WTC11 (cell line): ENCODE data around the gene CHAMP1. TPM values are rescaled to one million over a fixed set of nuclear protein-coding genes. Genes with fewer than 3 reads are reported as not detected.
A peak's percentile ranks its signal among the peaks of the same experiment; 100 is the strongest.

Source experiments
- ATAC-seq: fragments of 200-7000 bp; cut with Tn5 transposase; 2 replicates; pipeline ENCODE4 v1.10.0; 2021; ENCODE audit warnings: mild to moderate bottlenecking, moderate library complexity
- CTCF ChIA-PET: fragments of 300-600 bp; sonication (Branson Sonifier 250); formaldehyde crosslinking; loops from one replicate; lab custom pipeline; 2021; ENCODE audit warnings: antibody characterized with exemption; lab: Charles Lee
- POLR2A ChIA-PET: fragments of 350-600 bp; sonication (Branson Sonifier 250); formaldehyde crosslinking; loops from one replicate; lab custom pipeline; 2021; ENCODE audit warnings: antibody characterized with exemption; lab: Charles Lee
- DNase-seq: peaks from one replicate; pipeline ENCODE4 v3.0.0; 2021; ENCODE audit warnings: low spot score
- H3K27ac Mint-ChIP-seq: 2 replicates; pipeline ENCODE4 v1.8.0; 2021; ENCODE audit warnings: mixed read lengths
- H3K27me3 Mint-ChIP-seq: 2 replicates; pipeline ENCODE4 v1.8.0; 2021; ENCODE audit warnings: low read depth, mild to moderate bottlenecking, moderate library complexity, mixed read lengths
- H3K36me3 Mint-ChIP-seq: 2 replicates; pipeline ENCODE4 v1.8.0; 2021; ENCODE audit warnings: mixed read lengths
- H3K4me1 Mint-ChIP-seq: 2 replicates; pipeline ENCODE4 v1.8.0; 2022; ENCODE audit warnings: mixed read lengths
- H3K4me3 Mint-ChIP-seq: 2 replicates; pipeline ENCODE4 v1.8.0; 2021; ENCODE audit warnings: mild to moderate bottlenecking, moderate library complexity, mixed read lengths
- H3K9me3 Mint-ChIP-seq: 2 replicates; pipeline ENCODE4 v1.8.0; 2021; ENCODE audit warnings: mixed read lengths
- FOXJ3 ChIP-seq: sonication (generic); formaldehyde crosslinking; IDR thresholded peaks from 2 replicates; pipeline ENCODE4 v1.9.0; 2021; ENCODE audit warnings: missing genetic modification reagents, mild to moderate bottlenecking, borderline replicate concordance
- FOXP1 ChIP-seq: sonication (generic); formaldehyde crosslinking; IDR thresholded peaks from 2 replicates; pipeline ENCODE4 v1.8.0; 2022; ENCODE audit warnings: missing genetic modification reagents, mild to moderate bottlenecking, moderate library complexity, borderline replicate concordance
- NR3C1 ChIP-seq: sonication (generic); formaldehyde crosslinking; conservative IDR thresholded peaks from 2 replicates; pipeline ENCODE4 v1.8.1; 2023; ENCODE audit warnings: low read depth, mild to moderate bottlenecking, missing genetic modification reagents
- OVOL2 ChIP-seq: fragments of 250-450 bp; sonication (Bioruptor Pico); IDR thresholded peaks from 2 replicates; pipeline ENCODE4 v1.9.0; 2021; ENCODE audit warnings: mild to moderate bottlenecking, borderline replicate concordance
- TEAD4 ChIP-seq: sonication (generic); formaldehyde crosslinking; IDR thresholded peaks from 2 replicates; pipeline ENCODE4 v1.8.0; 2022; ENCODE audit warnings: mild to moderate bottlenecking, missing genetic modification reagents
- ZBTB21 ChIP-seq: sonication (generic); formaldehyde crosslinking; IDR thresholded peaks from 2 replicates; pipeline ENCODE4 v1.8.1; 2023; ENCODE audit warnings: mild to moderate bottlenecking, missing genetic modification reagents, borderline replicate concordance
- ZNF232 ChIP-seq: sonication (generic); formaldehyde crosslinking; IDR thresholded peaks from 2 replicates; pipeline ENCODE4 v1.8.0; 2022; ENCODE audit warnings: mild to moderate bottlenecking, missing genetic modification reagents
- ZNF317 ChIP-seq: sonication (generic); formaldehyde crosslinking; IDR thresholded peaks from 2 replicates; pipeline ENCODE4 v1.8.1; 2023; ENCODE audit warnings: low read depth, mild to moderate bottlenecking, moderate library complexity, missing genetic modification reagents, borderline replicate concordance
- ZNF423 ChIP-seq: fragments of 250-450 bp; sonication (Bioruptor Pico); IDR thresholded peaks from 2 replicates; pipeline ENCODE4 v2.1.2; 2022; ENCODE audit warnings: mild to moderate bottlenecking, moderate library complexity
- total RNA-seq: library from RNA; stranded (reverse); gene quantifications from 3 replicates; pipeline ENCODE4 v1.2.3, GENCODE V29; 2021
- TF ChIP-seq, protein P1 (sequence below): fragments of 250-450 bp; sonication (Bioruptor Pico); conservative IDR thresholded peaks from 2 replicates; pipeline ENCODE4 v1.9.0; 2021; ENCODE audit warnings: mild to moderate bottlenecking
- TF ChIP-seq, protein P2 (sequence below): sonication (generic); formaldehyde crosslinking; IDR thresholded peaks from 2 replicates; pipeline ENCODE4 v1.8.0; 2022; ENCODE audit warnings: mild to moderate bottlenecking, missing genetic modification reagents
- TF ChIP-seq, protein P3 (sequence below): sonication (generic); formaldehyde crosslinking; IDR thresholded peaks from 2 replicates; pipeline ENCODE4 v1.8.1; 2022; ENCODE audit warnings: low read depth, mild to moderate bottlenecking, moderate library complexity, missing genetic modification reagents, borderline replicate concordance
- TF ChIP-seq, protein P4 (sequence below): fragments of 250-450 bp; sonication (Bioruptor Pico); IDR thresholded peaks from 2 replicates; pipeline ENCODE4 v1.8.0; 2021; ENCODE audit warnings: mild to moderate bottlenecking
- TF ChIP-seq, protein P5 (sequence below): fragments of 250-450 bp; sonication (Bioruptor Pico); IDR thresholded peaks from 2 replicates; pipeline ENCODE4 v1.9.0; 2021; ENCODE audit warnings: mild to moderate bottlenecking, borderline replicate concordance
- TF ChIP-seq, protein P6 (sequence below): sonication (generic); formaldehyde crosslinking; IDR thresholded peaks from 2 replicates; pipeline ENCODE4 v1.8.1; 2022; ENCODE audit warnings: missing genetic modification reagents, borderline replicate concordance
- TF ChIP-seq, protein P7 (sequence below): sonication (generic); formaldehyde crosslinking; IDR thresholded peaks from 2 replicates; pipeline ENCODE4 v1.8.1; 2023; ENCODE audit warnings: mild to moderate bottlenecking, missing genetic modification reagents

The CHAMP1 gene
- total RNA-seq, 1 experiment from 2014 or later, result 31.7 TPM

DNA sequence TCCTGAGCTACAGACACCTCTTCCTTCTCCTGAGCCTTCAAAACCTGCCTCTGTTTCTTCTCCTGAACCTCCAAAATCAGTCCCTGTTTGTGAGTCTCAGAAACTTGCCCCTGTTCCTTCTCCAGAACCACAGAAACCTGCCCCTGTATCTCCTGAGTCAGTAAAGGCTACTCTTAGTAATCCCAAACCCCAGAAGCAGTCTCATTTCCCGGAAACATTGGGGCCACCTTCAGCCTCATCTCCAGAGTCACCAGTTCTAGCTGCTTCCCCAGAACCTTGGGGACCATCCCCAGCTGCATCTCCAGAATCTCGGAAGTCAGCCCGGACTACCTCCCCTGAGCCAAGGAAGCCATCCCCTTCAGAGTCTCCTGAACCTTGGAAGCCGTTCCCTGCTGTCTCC, 10.0 kb downstream of the CHAMP1 start (continued):
- TF ChIP-seq, protein P1, sequence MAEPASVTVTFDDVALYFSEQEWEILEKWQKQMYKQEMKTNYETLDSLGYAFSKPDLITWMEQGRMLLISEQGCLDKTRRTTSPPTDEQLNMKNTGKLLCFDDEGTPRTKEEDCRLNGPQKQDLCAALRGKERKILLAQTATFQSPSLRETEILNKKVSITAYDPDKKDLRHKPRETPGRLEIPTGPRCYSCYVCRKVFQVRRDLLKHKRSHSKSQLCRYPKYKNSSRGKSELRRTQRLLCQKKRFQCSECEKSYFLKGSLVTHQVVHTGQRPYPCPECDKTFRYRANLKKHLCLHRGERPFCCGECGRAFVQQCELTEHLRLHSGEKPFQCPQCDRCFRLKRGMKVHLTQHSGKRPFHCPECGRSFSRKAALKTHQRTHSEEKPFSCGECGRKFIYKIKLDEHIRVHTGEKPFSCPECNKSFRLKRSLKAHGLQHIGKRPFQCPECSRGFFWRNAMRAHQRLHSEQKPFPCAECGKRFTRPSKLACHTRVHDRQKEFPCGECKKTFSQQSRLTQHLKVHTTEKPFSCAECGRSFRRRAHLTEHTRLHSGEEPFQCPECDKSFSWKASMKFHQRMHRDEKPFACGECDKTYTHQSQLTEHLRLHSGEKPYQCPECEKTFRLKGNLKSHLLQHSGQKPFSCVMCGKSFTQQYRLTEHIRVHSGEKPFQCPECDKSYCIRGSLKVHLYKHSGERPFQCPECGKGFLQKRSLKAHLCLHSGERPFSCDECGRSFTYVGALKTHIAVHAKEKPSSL (CRISPR knock-in tag), result no peak

DNA sequence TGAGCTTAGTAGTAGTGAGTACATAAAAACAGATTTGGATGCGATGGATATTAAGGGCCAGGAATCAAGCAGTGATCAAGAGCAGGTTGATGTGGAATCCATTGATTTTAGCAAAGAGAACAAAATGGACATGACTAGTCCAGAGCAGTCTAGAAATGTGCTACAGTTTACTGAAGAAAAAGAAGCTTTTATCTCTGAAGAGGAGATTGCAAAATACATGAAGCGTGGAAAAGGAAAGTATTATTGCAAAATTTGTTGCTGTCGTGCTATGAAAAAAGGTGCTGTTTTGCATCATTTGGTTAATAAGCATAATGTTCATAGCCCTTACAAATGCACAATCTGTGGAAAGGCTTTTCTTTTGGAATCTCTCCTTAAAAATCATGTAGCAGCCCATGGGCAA, 11.4 kb downstream of the CHAMP1 start:
- no peak overlapping the region for H3K27ac Mint-ChIP-seq
- no peaks in the 10 kb centered on the region for H3K27me3 Mint-ChIP-seq
- POLR2A ChIA-PET, result no interaction called here
- CTCF ChIA-PET, result no interaction called here
- no peak for TF ChIP-seq ZBTB21
- TF ChIP-seq, protein P2, sequence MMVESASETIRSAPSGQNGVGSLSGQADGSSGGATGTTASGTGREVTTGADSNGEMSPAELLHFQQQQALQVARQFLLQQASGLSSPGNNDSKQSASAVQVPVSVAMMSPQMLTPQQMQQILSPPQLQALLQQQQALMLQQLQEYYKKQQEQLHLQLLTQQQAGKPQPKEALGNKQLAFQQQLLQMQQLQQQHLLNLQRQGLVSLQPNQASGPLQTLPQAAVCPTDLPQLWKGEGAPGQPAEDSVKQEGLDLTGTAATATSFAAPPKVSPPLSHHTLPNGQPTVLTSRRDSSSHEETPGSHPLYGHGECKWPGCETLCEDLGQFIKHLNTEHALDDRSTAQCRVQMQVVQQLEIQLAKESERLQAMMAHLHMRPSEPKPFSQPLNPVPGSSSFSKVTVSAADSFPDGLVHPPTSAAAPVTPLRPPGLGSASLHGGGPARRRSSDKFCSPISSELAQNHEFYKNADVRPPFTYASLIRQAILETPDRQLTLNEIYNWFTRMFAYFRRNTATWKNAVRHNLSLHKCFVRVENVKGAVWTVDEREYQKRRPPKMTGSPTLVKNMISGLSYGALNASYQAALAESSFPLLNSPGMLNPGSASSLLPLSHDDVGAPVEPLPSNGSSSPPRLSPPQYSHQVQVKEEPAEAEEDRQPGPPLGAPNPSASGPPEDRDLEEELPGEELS (CRISPR knock-in tag), result no peak
- TF ChIP-seq FOXJ3 (CRISPR knock-in tag), result no peak
- TF ChIP-seq, protein P3, sequence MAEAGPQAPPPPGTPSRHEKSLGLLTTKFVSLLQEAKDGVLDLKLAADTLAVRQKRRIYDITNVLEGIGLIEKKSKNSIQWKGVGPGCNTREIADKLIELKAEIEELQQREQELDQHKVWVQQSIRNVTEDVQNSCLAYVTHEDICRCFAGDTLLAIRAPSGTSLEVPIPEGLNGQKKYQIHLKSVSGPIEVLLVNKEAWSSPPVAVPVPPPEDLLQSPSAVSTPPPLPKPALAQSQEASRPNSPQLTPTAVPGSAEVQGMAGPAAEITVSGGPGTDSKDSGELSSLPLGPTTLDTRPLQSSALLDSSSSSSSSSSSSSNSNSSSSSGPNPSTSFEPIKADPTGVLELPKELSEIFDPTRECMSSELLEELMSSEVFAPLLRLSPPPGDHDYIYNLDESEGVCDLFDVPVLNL (CRISPR knock-in tag), result no peak
- TF ChIP-seq, protein P4, sequence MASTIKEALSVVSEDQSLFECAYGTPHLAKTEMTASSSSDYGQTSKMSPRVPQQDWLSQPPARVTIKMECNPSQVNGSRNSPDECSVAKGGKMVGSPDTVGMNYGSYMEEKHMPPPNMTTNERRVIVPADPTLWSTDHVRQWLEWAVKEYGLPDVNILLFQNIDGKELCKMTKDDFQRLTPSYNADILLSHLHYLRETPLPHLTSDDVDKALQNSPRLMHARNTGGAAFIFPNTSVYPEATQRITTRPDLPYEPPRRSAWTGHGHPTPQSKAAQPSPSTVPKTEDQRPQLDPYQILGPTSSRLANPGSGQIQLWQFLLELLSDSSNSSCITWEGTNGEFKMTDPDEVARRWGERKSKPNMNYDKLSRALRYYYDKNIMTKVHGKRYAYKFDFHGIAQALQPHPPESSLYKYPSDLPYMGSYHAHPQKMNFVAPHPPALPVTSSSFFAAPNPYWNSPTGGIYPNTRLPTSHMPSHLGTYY (CRISPR knock-in tag), result no peak
- no peak for TF ChIP-seq OVOL2 (CRISPR knock-in tag)
- H3K36me3 Mint-ChIP-seq, result peaks cover 57% of the 10 kb centered on the region
- DNase-seq (no peak), ATAC-seq (no peak)
- peaks cover 8% of the 10 kb centered on the region for H3K4me1 Mint-ChIP-seq
- no peaks in the 10 kb centered on the region for H3K9me3 Mint-ChIP-seq
- no peak overlapping the region for H3K4me3 Mint-ChIP-seq

DNA sequence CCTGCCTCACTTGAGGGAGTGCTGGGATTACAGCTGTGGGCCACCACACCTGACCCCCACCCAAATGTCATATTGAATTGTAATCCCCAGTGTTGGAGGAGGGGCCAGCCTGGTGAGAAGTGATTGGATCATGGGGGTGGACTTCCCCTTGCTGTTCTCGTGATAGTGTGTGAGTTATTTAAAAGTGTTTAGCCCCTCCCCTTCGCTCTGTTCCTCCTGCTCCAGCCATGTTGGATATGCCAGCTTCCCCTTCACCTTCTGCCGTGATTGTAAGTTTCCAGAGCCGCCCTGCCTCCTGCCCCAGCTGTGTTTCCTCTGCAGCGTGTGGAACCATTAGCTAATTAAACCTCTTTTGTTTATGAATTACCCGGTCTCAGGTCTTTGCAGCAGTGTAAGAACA, 13.7 kb downstream of the CHAMP1 start:
- Mint-ChIP-seq H3K36me3 (peaks cover 36% of the 10 kb centered on the region), H3K9me3 (no peaks in the 10 kb centered on the region), H3K27ac (peak overlapping the region; percentile 83; the same call in 1 of the 2 replicates), H3K4me3 (no peak overlapping the region), H3K4me1 (peaks cover 10% of the 10 kb centered on the region), H3K27me3 (no peaks in the 10 kb centered on the region)
- ATAC-seq (peak; percentile 87), DNase-seq (no peak)
- POLR2A ChIA-PET, result no interaction called here
- CTCF ChIA-PET, result interaction anchor here (1.1 kb wide), 1 partner anchor 13 kb away, joined by 6 read pairs; no protein-coding TSS in a partner anchor
- TF ChIP-seq, protein P5, sequence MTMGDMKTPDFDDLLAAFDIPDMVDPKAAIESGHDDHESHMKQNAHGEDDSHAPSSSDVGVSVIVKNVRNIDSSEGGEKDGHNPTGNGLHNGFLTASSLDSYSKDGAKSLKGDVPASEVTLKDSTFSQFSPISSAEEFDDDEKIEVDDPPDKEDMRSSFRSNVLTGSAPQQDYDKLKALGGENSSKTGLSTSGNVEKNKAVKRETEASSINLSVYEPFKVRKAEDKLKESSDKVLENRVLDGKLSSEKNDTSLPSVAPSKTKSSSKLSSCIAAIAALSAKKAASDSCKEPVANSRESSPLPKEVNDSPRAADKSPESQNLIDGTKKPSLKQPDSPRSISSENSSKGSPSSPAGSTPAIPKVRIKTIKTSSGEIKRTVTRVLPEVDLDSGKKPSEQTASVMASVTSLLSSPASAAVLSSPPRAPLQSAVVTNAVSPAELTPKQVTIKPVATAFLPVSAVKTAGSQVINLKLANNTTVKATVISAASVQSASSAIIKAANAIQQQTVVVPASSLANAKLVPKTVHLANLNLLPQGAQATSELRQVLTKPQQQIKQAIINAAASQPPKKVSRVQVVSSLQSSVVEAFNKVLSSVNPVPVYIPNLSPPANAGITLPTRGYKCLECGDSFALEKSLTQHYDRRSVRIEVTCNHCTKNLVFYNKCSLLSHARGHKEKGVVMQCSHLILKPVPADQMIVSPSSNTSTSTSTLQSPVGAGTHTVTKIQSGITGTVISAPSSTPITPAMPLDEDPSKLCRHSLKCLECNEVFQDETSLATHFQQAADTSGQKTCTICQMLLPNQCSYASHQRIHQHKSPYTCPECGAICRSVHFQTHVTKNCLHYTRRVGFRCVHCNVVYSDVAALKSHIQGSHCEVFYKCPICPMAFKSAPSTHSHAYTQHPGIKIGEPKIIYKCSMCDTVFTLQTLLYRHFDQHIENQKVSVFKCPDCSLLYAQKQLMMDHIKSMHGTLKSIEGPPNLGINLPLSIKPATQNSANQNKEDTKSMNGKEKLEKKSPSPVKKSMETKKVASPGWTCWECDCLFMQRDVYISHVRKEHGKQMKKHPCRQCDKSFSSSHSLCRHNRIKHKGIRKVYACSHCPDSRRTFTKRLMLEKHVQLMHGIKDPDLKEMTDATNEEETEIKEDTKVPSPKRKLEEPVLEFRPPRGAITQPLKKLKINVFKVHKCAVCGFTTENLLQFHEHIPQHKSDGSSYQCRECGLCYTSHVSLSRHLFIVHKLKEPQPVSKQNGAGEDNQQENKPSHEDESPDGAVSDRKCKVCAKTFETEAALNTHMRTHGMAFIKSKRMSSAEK, result no peak
- TF ChIP-seq, protein P6, sequence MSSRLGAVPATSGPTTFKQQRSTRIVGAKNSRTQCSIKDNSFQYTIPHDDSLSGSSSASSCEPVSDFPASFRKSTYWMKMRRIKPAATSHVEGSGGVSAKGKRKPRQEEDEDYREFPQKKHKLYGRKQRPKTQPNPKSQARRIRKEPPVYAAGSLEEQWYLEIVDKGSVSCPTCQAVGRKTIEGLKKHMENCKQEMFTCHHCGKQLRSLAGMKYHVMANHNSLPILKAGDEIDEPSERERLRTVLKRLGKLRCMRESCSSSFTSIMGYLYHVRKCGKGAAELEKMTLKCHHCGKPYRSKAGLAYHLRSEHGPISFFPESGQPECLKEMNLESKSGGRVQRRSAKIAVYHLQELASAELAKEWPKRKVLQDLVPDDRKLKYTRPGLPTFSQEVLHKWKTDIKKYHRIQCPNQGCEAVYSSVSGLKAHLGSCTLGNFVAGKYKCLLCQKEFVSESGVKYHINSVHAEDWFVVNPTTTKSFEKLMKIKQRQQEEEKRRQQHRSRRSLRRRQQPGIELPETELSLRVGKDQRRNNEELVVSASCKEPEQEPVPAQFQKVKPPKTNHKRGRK (CRISPR knock-in tag), result no peak
- TF ChIP-seq NR3C1 (CRISPR knock-in tag) (no peak), TEAD4 (CRISPR knock-in tag) (no peak), ZNF423 (no peak), FOXP1 (no peak), ZNF232 (CRISPR knock-in tag) (no peak), ZBTB21 (no peak), ZNF317 (CRISPR knock-in tag) (no peak)
- TF ChIP-seq, protein P7, sequence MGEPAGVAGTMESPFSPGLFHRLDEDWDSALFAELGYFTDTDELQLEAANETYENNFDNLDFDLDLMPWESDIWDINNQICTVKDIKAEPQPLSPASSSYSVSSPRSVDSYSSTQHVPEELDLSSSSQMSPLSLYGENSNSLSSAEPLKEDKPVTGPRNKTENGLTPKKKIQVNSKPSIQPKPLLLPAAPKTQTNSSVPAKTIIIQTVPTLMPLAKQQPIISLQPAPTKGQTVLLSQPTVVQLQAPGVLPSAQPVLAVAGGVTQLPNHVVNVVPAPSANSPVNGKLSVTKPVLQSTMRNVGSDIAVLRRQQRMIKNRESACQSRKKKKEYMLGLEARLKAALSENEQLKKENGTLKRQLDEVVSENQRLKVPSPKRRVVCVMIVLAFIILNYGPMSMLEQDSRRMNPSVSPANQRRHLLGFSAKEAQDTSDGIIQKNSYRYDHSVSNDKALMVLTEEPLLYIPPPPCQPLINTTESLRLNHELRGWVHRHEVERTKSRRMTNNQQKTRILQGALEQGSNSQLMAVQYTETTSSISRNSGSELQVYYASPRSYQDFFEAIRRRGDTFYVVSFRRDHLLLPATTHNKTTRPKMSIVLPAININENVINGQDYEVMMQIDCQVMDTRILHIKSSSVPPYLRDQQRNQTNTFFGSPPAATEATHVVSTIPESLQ, result no peak
